Measurements from ENCODE around the gene PACSIN1. TPM values are rescaled to one million over a fixed set of nuclear protein-coding genes. Genes with fewer than 3 reads are reported as not detected.

The PACSIN1 gene, protein sequence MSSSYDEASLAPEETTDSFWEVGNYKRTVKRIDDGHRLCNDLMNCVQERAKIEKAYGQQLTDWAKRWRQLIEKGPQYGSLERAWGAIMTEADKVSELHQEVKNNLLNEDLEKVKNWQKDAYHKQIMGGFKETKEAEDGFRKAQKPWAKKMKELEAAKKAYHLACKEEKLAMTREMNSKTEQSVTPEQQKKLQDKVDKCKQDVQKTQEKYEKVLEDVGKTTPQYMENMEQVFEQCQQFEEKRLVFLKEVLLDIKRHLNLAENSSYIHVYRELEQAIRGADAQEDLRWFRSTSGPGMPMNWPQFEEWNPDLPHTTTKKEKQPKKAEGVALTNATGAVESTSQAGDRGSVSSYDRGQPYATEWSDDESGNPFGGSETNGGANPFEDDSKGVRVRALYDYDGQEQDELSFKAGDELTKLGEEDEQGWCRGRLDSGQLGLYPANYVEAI
- total RNA-seq, result not detected in 2 replicates

DNA sequence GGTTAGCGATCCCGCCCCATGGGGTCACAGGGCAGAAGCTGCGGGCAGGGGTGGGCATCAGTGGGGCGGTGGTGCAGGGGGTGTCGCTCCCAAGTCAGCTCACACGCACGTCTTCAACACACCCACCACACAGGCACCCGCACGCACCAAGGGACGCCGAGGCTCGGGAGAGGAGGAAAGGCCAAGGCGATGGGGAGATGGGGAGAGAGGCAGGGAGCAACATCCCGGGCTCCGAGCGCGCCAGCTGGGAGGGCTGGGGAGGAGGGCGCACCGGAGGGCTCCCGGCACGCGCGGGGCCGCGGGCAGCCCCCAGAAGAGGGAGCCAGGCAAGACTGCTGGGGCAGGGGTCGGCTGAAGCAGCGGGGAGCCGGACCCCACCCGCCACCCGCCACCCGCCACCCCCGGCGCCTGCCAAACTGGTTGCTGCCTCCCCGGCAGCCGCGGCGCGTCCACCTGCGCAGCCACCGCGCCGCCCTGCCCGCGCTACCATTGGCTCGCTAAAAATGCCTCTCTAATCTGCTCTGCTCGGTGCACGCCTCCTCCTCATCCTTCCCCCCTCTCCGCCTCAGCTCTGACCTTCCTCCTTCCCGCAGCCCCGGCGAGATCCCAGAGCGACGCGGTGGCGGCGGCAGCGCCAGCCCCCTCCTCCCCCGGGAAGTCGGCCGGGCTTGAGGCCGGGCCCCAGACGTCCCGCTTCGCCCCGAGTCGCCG, at the start of gene PACSIN1:
TSS of gene PACSIN1 (plus strand) at position 546 of the 711 bp plus-strand sequence. CDS start 60,230 bp downstream, outside the sequence.

DNA sequence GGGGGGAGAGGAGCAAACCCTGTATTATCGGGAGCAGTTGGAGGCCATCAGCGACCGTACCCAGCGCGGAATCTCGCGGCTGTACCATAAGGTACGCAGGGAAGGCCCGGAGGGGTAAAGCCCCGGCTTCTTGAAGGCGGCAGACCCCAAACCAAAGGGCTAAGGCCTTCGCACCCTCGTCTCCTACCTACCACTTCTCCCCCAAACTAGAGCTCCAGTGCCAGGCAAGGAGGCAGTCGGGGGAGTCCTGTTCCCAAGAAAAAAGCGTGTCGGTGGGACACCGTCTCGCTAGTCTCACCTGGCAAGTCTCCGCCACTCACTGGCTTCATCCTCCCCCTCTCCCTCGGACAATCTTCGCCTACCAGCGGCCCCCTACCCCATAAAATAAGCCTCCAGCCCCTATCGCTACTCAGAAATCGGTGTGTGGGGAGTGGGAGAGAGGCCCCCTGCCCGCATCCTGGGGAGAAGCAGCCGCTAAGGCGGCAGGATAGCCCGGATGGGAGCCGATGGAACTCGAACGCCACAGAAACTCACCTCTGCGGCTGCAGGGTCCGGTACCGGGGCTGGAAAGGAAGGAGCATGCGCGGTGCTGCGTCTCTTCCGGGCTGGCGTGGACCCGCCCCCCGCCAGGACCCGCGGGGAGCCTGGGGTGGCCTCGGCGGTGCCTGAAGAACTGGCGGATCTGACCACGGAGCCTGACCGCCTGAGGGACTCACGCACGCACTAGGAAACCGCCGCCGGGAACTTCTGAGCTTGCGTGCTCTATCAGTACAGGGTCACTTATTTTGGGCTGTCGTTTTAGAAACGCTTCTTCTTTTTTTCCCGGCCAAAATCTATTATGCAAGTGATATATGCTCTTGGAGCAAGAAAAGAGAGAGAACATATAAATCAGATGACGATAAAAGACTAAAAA, 40.1 kb upstream of the PACSIN1 start, which contains the start of gene RPS10:
TSS of gene RPS10 (minus strand) at position 572 of the 913 bp plus-strand sequence. CDS start 848 bp downstream, outside the sequence.

GRCh38 chr6:34556031-34556471, 90.2 kb downstream of the PACSIN1 start, which contains the start of gene SPDEF:
Gene SPDEF, minus strand, starts transcription at chr6:34556329. Its CDS starts 11,874 bp downstream, at chr6:34544455.

Other genes with a start within 250 kb of the PACSIN1 start
- 749 and 849 TPM in 2 replicates for gene HMGA1, start 229.2 kb upstream of the PACSIN1 start, total RNA-seq
- gene SMIM29, start 217.1 kb upstream of the PACSIN1 start, total RNA-seq, result 49.6 and 58.5 TPM in 2 replicates
- gene NUDT3, start 73.4 kb upstream of the PACSIN1 start, total RNA-seq, result 18.2 and 22.0 TPM in 2 replicates
- 3,823 and 5,765 TPM in 2 replicates for gene RPS10, start 40.0 kb upstream of the PACSIN1 start, total RNA-seq
- gene SPDEF, start 90.3 kb downstream of the PACSIN1 start, total RNA-seq, result not detected in 2 replicates
- gene ILRUN, start 230.7 kb downstream of the PACSIN1 start, total RNA-seq, result 36.3 and 40.8 TPM in 2 replicates